ENCODE measurements around the gene MYB.

MYB gene

DNA sequence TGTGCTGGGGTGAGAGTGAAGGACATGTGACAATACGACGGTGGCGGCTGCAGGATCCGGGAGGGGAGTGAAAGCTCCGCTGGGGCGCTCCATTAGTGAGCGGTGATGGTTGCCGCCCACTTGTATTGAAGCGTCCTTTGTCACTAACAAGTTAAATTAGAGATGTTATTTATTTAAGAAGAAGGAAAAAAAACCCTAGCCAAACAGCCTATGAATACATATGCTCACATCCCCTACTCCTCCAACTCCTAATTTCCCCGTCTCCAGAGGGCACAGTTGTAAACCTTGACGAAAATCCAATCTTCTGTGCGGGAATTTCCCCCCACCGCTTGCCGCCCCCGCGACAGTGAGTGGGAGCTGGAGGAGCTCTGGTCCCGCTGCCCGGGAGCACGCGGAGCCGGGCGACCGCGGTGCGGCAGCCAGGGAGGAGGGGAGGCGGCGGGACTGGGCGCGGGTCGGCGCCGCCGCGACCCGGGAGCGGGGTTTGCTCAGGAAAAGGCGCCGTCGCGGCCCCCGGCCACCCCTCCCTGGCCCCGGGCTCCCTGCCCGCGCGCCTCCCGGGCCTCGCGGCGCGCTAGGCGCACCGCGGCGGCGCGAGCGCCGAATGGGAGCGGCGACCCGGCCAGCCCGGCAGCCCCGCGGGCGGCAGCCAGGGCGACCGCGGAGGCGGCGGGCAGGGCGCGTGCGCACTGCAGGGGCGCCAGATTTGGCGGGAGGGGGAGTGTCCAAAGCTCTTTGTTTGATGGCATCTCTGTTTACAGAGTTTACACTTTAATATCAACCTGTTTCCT is at the start of gene MYB:
MYB (plus strand) TSS at position 767 of the 791 bp plus-strand sequence. CDS start 206 bp downstream, outside the sequence.
- Histone ChIP-seq H3K4me1 (peaks cover 0 to 37% (median 28%) of the 10 kb centered on the region in 4 donors), H3K4me3 (peak within 1 kb of the TSS; percentile 56 to 71), H3K27me3 (peaks cover 0 to 17% of the 10 kb centered on the region in 2 donors), H3K27ac (no peak within 1 kb of the TSS), H3K36me3 (no peaks in the 10 kb centered on the region), H3K9me3 (no peaks in the 10 kb centered on the region)
- intact Hi-C loops (cut with DNase I; ENCODE audit: low total_unique reads) = no loop called here
- peak in 1 of 2 experiments; percentile 18 for TF ChIP-seq CTCF (IDR thresholded peaks at IDR 0.05)
- DNase-seq = no peak

GRCh38 chr6:135132776-135133175 is 48.3 kb upstream of the MYB start:
- Histone ChIP-seq H3K27ac (no peak overlapping the region), H3K9me3 (no peaks in the 10 kb centered on the region), H3K36me3 (no peaks in the 10 kb centered on the region), H3K4me3 (no peak overlapping the region), H3K4me1 (no peaks in the 10 kb centered on the region), H3K27me3 (no peaks in the 10 kb centered on the region)
- no peak for TF ChIP-seq CTCF (IDR thresholded peaks at IDR 0.05)
- no peak for DNase-seq
- intact Hi-C loops (cut with DNase I; ENCODE audit: low total_unique reads) = no loop called here

GRCh38 chr6:135135835-135136234 is 45.3 kb upstream of the MYB start:
- no peak overlapping the region for H3K4me3 ChIP-seq
- no peak for DNase-seq
- no peaks in the 10 kb centered on the region for H3K9me3 ChIP-seq
- no peaks in the 10 kb centered on the region for H3K27me3 ChIP-seq
- TF ChIP-seq CTCF (IDR thresholded peaks at IDR 0.05) = no peak
- no peaks in the 10 kb centered on the region for H3K4me1 ChIP-seq
- no peaks in the 10 kb centered on the region for H3K36me3 ChIP-seq
- intact Hi-C loops (cut with DNase I; ENCODE audit: low total_unique reads) = no loop called here
- no peak overlapping the region for H3K27ac ChIP-seq

GRCh38 chr6:135137826-135138225 is 43.3 kb upstream of the MYB start:
- Histone ChIP-seq H3K27me3 (no peaks in the 10 kb centered on the region), H3K9me3 (no peaks in the 10 kb centered on the region), H3K36me3 (no peaks in the 10 kb centered on the region), H3K27ac (no peak overlapping the region), H3K4me3 (no peak overlapping the region), H3K4me1 (no peaks in the 10 kb centered on the region)
- TF ChIP-seq CTCF (IDR thresholded peaks at IDR 0.05) = no peak
- no peak for DNase-seq
- intact Hi-C loops (cut with DNase I; ENCODE audit: low total_unique reads) = no loop called here

DNA sequence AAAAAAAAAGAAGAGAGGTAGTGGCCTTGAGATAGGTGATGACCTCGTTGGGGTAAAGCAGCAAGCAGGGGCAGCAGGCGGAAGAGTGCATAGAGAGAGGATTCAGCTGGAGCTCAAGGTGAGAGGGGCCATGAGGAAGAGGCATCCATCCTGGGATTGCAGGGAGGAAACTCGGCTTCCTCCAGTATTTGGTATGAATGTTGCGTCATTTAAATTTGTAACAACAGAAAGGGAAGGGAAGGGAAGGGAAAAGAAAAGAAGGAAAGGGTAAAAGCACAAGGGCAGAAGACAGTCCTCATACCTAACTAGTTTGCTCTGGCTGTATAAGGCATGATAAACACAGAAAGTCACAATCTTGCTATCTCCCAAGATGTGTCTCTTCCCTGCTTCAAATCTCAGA is 39.9 kb upstream of the MYB start:
- no peaks in the 10 kb centered on the region for H3K36me3 ChIP-seq
- DNase-seq = no peak
- intact Hi-C loops (cut with DNase I; ENCODE audit: low total_unique reads) = no loop called here
- H3K4me3 ChIP-seq = no peak overlapping the region
- TF ChIP-seq CTCF (IDR thresholded peaks at IDR 0.05) = no peak
- H3K27ac ChIP-seq = no peak overlapping the region
- no peaks in the 10 kb centered on the region for H3K4me1 ChIP-seq
- no peaks in the 10 kb centered on the region for H3K9me3 ChIP-seq
- H3K27me3 ChIP-seq = no peaks in the 10 kb centered on the region
